Cardiac muscle cell (in vitro differentiated cells and primary cell): Measurements from ENCODE around the gene LRWD1. TPM values are rescaled to one million over a fixed set of nuclear protein-coding genes. Genes with fewer than 3 reads are reported as not detected.
A peak's percentile ranks its signal among the peaks of the same experiment; 100 is the strongest.

Experiments used
- DNase-seq, 2 donors: peaks; one replicate each; pipeline versions ENCODE4 v3.0.0 to v3.0.0-alpha.2; 2010 to 2017; ENCODE audit warnings: low read depth in 1 of 2, low spot score in 1 of 2
- H3K27ac ChIP-seq: fragments of 200-600 bp; sonication (generic); 2 replicates; pipeline ENCODE4 v1.5.1; 2016
- H3K27me3 ChIP-seq: fragments of 200-600 bp; sonication (generic); 2 replicates; pipeline ENCODE4 v1.6.0; 2016; ENCODE audit warnings: control low read depth
- H3K36me3 ChIP-seq: fragments of 200-600 bp; sonication (generic); 2 replicates; pipeline ENCODE4 v1.5.1; 2016; ENCODE audit warnings: control low read depth
- H3K4me1 ChIP-seq: fragments of 200-600 bp; sonication (generic); 2 replicates; pipeline ENCODE4 v1.8.1; 2017; ENCODE audit warnings: low read depth, mild to moderate bottlenecking, mixed run types
- H3K4me3 ChIP-seq: fragments of 200-600 bp; sonication (generic); 2 replicates; pipeline ENCODE4 v1.5.1; 2016; ENCODE audit warnings: mild to moderate bottlenecking
- H3K9me3 ChIP-seq: fragments of 200-600 bp; sonication (generic); 2 replicates; pipeline ENCODE4 v1.5.1; 2017; ENCODE audit warnings: low read depth, mild to moderate bottlenecking, control low read depth
- polyA plus RNA-seq: library from polyadenylated mRNA; unstranded; fragments of >200 nt; fragmentation: Nextera tagmentation; extraction: Ambion mirVana; gene quantifications from 2 replicates; pipeline ENCODE4 v1.2.1, GENCODE V29; 2016
- total RNA-seq: library from RNA; depleted of rRNA; stranded (reverse); fragments of >200 nt; gene quantifications from 2 replicates; pipeline ENCODE4 v1.2.3, GENCODE V29; 2016
- TF ChIP-seq, protein P1 (sequence below): IDR thresholded peaks from 2 replicates; pipeline ENCODE4 v1.5.1; 2012; ENCODE audit warnings: low read depth, mild to moderate bottlenecking, low read length

The LRWD1 gene
- total and polyA plus RNA-seq, 2 experiments from 2014 or later, result 26.8 to 34.9 TPM

GRCh38 chr7:102434039-102434486, 30.7 kb upstream of the LRWD1 start:
- peaks cover 4% of the 10 kb centered on the region for H3K4me1 ChIP-seq
- H3K27me3 ChIP-seq, result no peaks in the 10 kb centered on the region
- H3K27ac ChIP-seq, result no peak overlapping the region
- TF ChIP-seq, protein P1, sequence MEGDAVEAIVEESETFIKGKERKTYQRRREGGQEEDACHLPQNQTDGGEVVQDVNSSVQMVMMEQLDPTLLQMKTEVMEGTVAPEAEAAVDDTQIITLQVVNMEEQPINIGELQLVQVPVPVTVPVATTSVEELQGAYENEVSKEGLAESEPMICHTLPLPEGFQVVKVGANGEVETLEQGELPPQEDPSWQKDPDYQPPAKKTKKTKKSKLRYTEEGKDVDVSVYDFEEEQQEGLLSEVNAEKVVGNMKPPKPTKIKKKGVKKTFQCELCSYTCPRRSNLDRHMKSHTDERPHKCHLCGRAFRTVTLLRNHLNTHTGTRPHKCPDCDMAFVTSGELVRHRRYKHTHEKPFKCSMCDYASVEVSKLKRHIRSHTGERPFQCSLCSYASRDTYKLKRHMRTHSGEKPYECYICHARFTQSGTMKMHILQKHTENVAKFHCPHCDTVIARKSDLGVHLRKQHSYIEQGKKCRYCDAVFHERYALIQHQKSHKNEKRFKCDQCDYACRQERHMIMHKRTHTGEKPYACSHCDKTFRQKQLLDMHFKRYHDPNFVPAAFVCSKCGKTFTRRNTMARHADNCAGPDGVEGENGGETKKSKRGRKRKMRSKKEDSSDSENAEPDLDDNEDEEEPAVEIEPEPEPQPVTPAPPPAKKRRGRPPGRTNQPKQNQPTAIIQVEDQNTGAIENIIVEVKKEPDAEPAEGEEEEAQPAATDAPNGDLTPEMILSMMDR, result no peak
- peak in 1 of 2 donors; percentile 50 for DNase-seq
- no peaks in the 10 kb centered on the region for H3K9me3 ChIP-seq
- peak overlapping the region; percentile 87 for H3K4me3 ChIP-seq
- no peaks in the 10 kb centered on the region for H3K36me3 ChIP-seq

GRCh38 chr7:102436118-102436517, 28.7 kb upstream of the LRWD1 start:
- Histone ChIP-seq H3K9me3 (no peaks in the 10 kb centered on the region), H3K36me3 (no peaks in the 10 kb centered on the region), H3K4me3 (no peak overlapping the region), H3K4me1 (peaks cover 4% of the 10 kb centered on the region), H3K27me3 (no peaks in the 10 kb centered on the region), H3K27ac (no peak overlapping the region)
- TF ChIP-seq, protein P1, result no peak
- DNase-seq, result no peak

DNA sequence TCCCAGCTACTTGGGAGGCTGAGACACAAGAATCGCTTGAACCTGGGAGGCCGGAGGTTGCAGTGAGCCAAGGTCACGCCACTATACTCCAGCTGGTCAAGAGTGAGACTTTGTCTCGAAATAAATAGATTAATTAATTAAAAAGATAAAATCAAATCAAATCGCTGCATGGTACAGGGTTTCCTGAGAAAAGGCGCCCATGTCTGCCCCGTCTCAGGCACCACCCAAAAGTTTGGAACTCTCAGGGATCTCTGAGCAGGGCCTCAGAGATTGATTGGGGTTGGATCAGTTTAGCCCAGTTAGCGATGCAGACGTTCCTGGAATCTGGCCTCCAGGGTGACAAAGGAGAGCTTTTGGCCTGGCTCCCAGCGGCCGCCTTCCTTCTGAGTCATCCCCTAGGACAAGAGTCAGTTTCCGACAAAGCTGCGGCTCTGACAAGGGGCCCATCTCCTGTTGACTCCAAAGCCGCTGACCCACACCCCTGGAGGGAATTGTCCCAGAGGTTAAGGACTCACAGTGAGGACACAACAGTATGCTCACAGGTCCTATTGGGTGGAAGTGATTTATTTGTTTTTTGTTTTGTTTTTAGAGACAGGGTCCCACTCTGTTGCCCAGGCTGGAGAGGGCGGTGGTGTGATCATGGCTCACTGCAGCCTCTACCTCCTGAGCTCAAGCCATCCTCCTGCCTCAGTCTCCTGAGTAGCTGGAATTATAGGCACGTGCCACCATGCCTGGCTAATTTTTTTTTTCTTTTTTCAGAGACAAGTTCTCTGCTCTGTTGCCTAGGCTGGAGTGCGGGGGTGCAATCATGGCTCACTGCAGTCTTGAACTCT, 24.6 kb upstream of the LRWD1 start:
- Histone ChIP-seq H3K4me3 (no peak overlapping the region), H3K27ac (no peak overlapping the region), H3K9me3 (no peaks in the 10 kb centered on the region), H3K4me1 (no peaks in the 10 kb centered on the region), H3K27me3 (no peaks in the 10 kb centered on the region), H3K36me3 (peaks cover 3% of the 10 kb centered on the region)
- DNase-seq, result peak in 1 of 2 donors; percentile 73
- TF ChIP-seq, protein P1, result no peak

DNA sequence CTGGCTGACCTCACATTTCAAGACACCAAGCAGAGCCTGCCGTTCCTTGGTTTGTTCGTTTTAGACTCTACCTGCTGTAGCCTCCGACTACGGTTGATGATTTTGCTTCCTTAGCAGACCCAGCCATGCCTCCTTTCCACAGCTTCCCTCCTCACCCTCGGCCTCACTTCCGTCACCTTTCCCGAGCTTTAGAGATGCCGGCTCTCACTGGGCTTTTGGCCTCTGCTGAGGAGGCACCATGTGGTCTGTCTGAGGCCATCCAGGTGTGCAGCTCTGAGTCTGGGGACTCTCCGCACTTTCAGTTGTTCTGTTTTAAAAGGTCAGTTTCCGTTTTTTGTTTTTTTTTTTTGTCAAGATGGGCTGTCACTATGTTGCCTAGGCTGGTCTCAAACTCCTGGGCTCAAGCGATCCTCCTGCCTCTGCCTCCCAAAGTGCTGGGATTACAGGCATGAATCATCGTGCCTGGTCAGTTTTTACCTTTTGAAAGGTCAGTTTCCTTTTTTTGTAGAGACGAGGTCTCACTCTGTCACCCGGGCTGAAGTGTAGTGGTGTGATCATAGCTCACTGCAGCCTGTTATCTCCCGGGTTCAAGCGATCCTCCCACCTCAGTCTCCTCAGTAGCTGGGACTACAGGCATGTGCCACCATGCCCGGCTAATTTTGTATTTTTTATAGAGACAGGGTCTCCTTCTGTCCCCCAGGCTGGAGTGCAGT, 19.7 kb upstream of the LRWD1 start:
- Histone ChIP-seq H3K27ac (no peak overlapping the region), H3K9me3 (no peaks in the 10 kb centered on the region), H3K27me3 (no peaks in the 10 kb centered on the region), H3K4me3 (no peak overlapping the region), H3K4me1 (no peaks in the 10 kb centered on the region), H3K36me3 (peaks cover 10% of the 10 kb centered on the region)
- no peak for DNase-seq
- TF ChIP-seq, protein P1, result no peak

- Histone ChIP-seq H3K27me3 (no peaks in the 10 kb centered on the region), H3K4me1 (no peaks in the 10 kb centered on the region), H3K27ac (no peak overlapping the region), H3K9me3 (no peaks in the 10 kb centered on the region), H3K4me3 (no peak overlapping the region), H3K36me3 (peaks cover 10% of the 10 kb centered on the region)
- TF ChIP-seq, protein P1, result no peak
- DNase-seq, result no peak
Measured at GRCh38 chr7:102445674-102446071, 19.1 kb upstream of the LRWD1 start.
